Measurements from ENCODE around the gene AHDC1.

GRCh38 chr1:27569506-27570291 is 34.2 kb downstream of the AHDC1 start:
- TF ChIP-seq ZBTB7A (tag by site-specific recombination; IDR thresholded peaks at IDR 0.05; ENCODE audit: low read depth) (no peak), ZEB2 (tag by site-specific recombination; IDR thresholded peaks at IDR 0.05) (no peak), ZNF501 (tag by site-specific recombination; IDR thresholded peaks at IDR 0.05) (no peak), ZNF157 (tag by site-specific recombination; IDR thresholded peaks at IDR 0.05) (no peak), PRDM10 (tag by site-specific recombination; IDR thresholded peaks at IDR 0.05) (no peak)
- TF ChIP-seq, protein P1, sequence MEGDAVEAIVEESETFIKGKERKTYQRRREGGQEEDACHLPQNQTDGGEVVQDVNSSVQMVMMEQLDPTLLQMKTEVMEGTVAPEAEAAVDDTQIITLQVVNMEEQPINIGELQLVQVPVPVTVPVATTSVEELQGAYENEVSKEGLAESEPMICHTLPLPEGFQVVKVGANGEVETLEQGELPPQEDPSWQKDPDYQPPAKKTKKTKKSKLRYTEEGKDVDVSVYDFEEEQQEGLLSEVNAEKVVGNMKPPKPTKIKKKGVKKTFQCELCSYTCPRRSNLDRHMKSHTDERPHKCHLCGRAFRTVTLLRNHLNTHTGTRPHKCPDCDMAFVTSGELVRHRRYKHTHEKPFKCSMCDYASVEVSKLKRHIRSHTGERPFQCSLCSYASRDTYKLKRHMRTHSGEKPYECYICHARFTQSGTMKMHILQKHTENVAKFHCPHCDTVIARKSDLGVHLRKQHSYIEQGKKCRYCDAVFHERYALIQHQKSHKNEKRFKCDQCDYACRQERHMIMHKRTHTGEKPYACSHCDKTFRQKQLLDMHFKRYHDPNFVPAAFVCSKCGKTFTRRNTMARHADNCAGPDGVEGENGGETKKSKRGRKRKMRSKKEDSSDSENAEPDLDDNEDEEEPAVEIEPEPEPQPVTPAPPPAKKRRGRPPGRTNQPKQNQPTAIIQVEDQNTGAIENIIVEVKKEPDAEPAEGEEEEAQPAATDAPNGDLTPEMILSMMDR (tag by site-specific recombination; IDR thresholded peaks at IDR 0.05) = no peak
